ENCODE results near the gene TACR1.

TACR1 gene

GRCh38 chr2:75010571-75010970 lies 188.7 kb downstream of the TACR1 start:
- DNase-seq, result no peak

- no peak for DNase-seq
Observed at GRCh38 chr2:75007819-75008218, 191.5 kb downstream of the TACR1 start.

GRCh38 chr2:75007061-75007460 lies 192.3 kb downstream of the TACR1 start:
- DNase-seq, result no peak

- DNase-seq, result no peak
Observed at GRCh38 chr2:75006041-75006440, 193.3 kb downstream of the TACR1 start.

- no peak for DNase-seq
Observed at GRCh38 chr2:75003773-75004172, 195.5 kb downstream of the TACR1 start.

- DNase-seq, result no peak
Observed at GRCh38 chr2:75003276-75003675, 196.0 kb downstream of the TACR1 start.

GRCh38 chr2:75002007-75002406 lies 197.3 kb downstream of the TACR1 start:
- DNase-seq, result no peak

GRCh38 chr2:74999468-74999867 lies 199.9 kb downstream of the TACR1 start:
- no peak for DNase-seq
